Kidney (tissue), 14 donors: ENCODE measurements around the gene PSPN. TPM values are rescaled to one million over a fixed set of nuclear protein-coding genes. Genes with fewer than 3 reads are reported as not detected.

Source experiments
- DNase-seq, 5 donors: peaks; one replicate each; pipeline ENCODE4 v3.0.0-alpha.2; 2013 to 2020
- FAIRE-seq: peaks from 2 replicates; lab custom pipeline; 2012; peaks lifted over from hg19 to GRCh38; lab: Jason Lieb, UNC
- H3K27ac ChIP-seq, 2 donors: one replicate each; pipeline ENCODE4 v1.7.0; 2013; ENCODE audit warnings: low read depth in 2 of 2, low read length in 2 of 2, inconsistent platforms in 1 of 2
- H3K27me3 ChIP-seq: one replicate; pipeline ENCODE4 v1.7.1; 2013; ENCODE audit warnings: low read length, inconsistent platforms; ENCODE audit not compliant: control insufficient read depth, insufficient read depth
- H3K36me3 ChIP-seq, 3 donors: one replicate each; pipeline versions ENCODE4 v1.7.0 to v1.7.1; 2013; ENCODE audit warnings: low read length in 3 of 3, control low read depth in 1 of 3, inconsistent platforms in 1 of 3; ENCODE audit not compliant: insufficient read depth in 3 of 3, control insufficient read depth in 2 of 3
- H3K4me1 ChIP-seq, 3 donors: one replicate each; pipeline versions ENCODE4 v1.7.0 to v1.7.1; 2013; ENCODE audit warnings: low read length in 3 of 3, inconsistent platforms in 1 of 3, low read depth in 1 of 3; ENCODE audit not compliant: control insufficient read depth in 2 of 3, insufficient read depth in 2 of 3
- H3K4me3 ChIP-seq, 3 donors: one replicate each; pipeline versions ENCODE4 v1.7.0 to v1.8.1; 2013; ENCODE audit warnings: low read length in 3 of 3, control low read depth in 1 of 3, inconsistent platforms in 1 of 3
- H3K9ac ChIP-seq, 3 donors: one replicate each; pipeline versions ENCODE4 v1.7.0 to v1.7.1; 2013; ENCODE audit warnings: low read length in 3 of 3, control low read depth in 1 of 3, inconsistent platforms in 1 of 3
- H3K9me3 ChIP-seq, 3 donors: one replicate each; pipeline versions ENCODE4 v1.7.0 to v1.7.1; 2013; ENCODE audit warnings: low read length in 3 of 3, control low read depth in 1 of 3, inconsistent platforms in 1 of 3; ENCODE audit not compliant: control insufficient read depth in 2 of 3, insufficient read depth in 1 of 3
- CTCF ChIP-seq: IDR thresholded peaks from 3 replicates; pipeline ENCODE4 v1.5.1; 2012; ENCODE audit warnings: mild to moderate bottlenecking, moderate library complexity, borderline replicate concordance; ENCODE audit not compliant: insufficient read depth; ENCODE audit errors: extremely low read depth
- intact Hi-C: fragments of 100-400 bp; cut with DNase I; formaldehyde crosslinking; loops from one replicate; pipeline ENCODE4 v1.11.1; 2022
- polyA plus RNA-seq: library from polyadenylated mRNA; stranded (reverse); fragments of 350-450 nt; fragmentation: Illumina TruSeq; extraction: RNeasy Lipid Tissue Mini Kit (QIAGEN cat#74804); gene quantifications from one replicate; pipeline ENCODE4 v1.2.3, GENCODE V29; 2014; ENCODE audit warnings: low read depth, low replicate concordance; ENCODE audit not compliant: insufficient read depth
- total RNA-seq: library from RNA; stranded (reverse); fragmentation: NEBNext Ultra II Directional; extraction: Animal tissue kit (Norgen Biotek cat#: 25700); gene quantifications from one replicate; pipeline ENCODE4 v1.2.1, GENCODE V29; 2021
- donor health status: control.
- donor health status: control.
- donor health status: control.
- donor health status: control.
- donor health status: control.
- donor health status: DM: yes; HTN: yes; CAD: no.
- donor health status: Normal renal cell carcinoma (clear cell type).

PSPN gene
- total and polyA plus RNA-seq, 2 donors from 2014 or later = 1.9 to 2.0 TPM

GRCh38 chr19:6396305-6396704 is 20.6 kb upstream of the PSPN start:
- no peak for TF ChIP-seq CTCF
- DNase-seq (no peak), FAIRE-seq (no peak)
- peaks cover 0 to 16% (median 13%) of the 10 kb centered on the region in 3 donors for H3K4me1 ChIP-seq
- intact Hi-C loops = no loop called here
- no peak overlapping the region for H3K27ac ChIP-seq
- H3K9ac ChIP-seq = no peak overlapping the region
- H3K27me3 ChIP-seq = no peaks in the 10 kb centered on the region
- H3K36me3 ChIP-seq = peaks cover 0 to 3% (median 0%) of the 10 kb centered on the region in 3 donors
- no peak overlapping the region for H3K4me3 ChIP-seq
- no peaks in the 10 kb centered on the region for H3K9me3 ChIP-seq

GRCh38 chr19:6394831-6395230 is 19.1 kb upstream of the PSPN start:
- Histone ChIP-seq H3K27ac (no peak overlapping the region), H3K36me3 (peaks cover 0 to 7% (median 1%) of the 10 kb centered on the region in 3 donors), H3K9ac (no peak overlapping the region), H3K9me3 (no peaks in the 10 kb centered on the region), H3K4me3 (no peak overlapping the region), H3K4me1 (peaks cover 0 to 16% (median 14%) of the 10 kb centered on the region in 3 donors), H3K27me3 (no peaks in the 10 kb centered on the region)
- intact Hi-C loops = no loop called here
- no peak for TF ChIP-seq CTCF
- DNase-seq = no peak
- FAIRE-seq = no peak

- H3K36me3 ChIP-seq = peaks cover 0 to 13% (median 6%) of the 10 kb centered on the region in 3 donors
- peak overlapping the region; percentile 90 to 97 (median 95) for H3K4me3 ChIP-seq
- H3K9ac ChIP-seq = peak overlapping the region; percentile 15 to 96 (median 18)
- intact Hi-C loops = no loop called here
- peaks cover 0 to 16% (median 14%) of the 10 kb centered on the region in 3 donors for H3K4me1 ChIP-seq
- H3K27me3 ChIP-seq = no peaks in the 10 kb centered on the region
- no peak for TF ChIP-seq CTCF
- peak overlapping the region; percentile 96 to 97 for H3K27ac ChIP-seq
- FAIRE-seq (no peak), DNase-seq (no peak)
- H3K9me3 ChIP-seq = no peaks in the 10 kb centered on the region
These were observed 18.3 kb upstream of the PSPN start for GRCh38 chr19:6393983-6394412.
